ENCODE data around the gene MARCHF10. TPM values are rescaled to one million over a fixed set of nuclear protein-coding genes. Genes with fewer than 3 reads are reported as not detected.
"Not testable (repeated sequence)": the region's sequence is repeated elsewhere in the genome, so short reads cannot be mapped to it uniquely, and the experiment has no call there.

The MARCHF10 gene
- total and polyA plus RNA-seq, 9 of the 15 experiments (the other 6 are each of a cell fraction or from before 2014, with no cell fraction given): not detected

GRCh38 chr17:62695093-62695738 lies 112.9 kb downstream of the MARCHF10 start:
- CTCF ChIA-PET (ENCODE audit: low intra/inter-chr PET ratio); H3K4me3 ChIP-seq; H3K27ac ChIP-seq (ENCODE audit: extremely low read depth, low read depth, low read length); H3K4me2 ChIP-seq (ENCODE audit: insufficient read depth, low read length); H4K20me1 ChIP-seq (replicated peaks; ENCODE audit: control insufficient read depth, insufficient read depth, low read length); DNase-seq (ENCODE audit: extremely low read depth in 1 of 4, low spot score in 3 of 4); ATAC-seq; H3K79me2 ChIP-seq (ENCODE audit: control insufficient read depth, insufficient read depth, low read length); H3K27me3 ChIP-seq (ENCODE audit: control insufficient read depth in 2 of 2, insufficient read depth in 2 of 2, low read length in 2 of 2); H3K9me3 ChIP-seq (replicated peaks; ENCODE audit: control insufficient read depth, insufficient read depth, low read depth, low read length); intact Hi-C loops (cut with micrococcal nuclease); H3K9me1 ChIP-seq (ENCODE audit: control insufficient read depth, insufficient read depth, low read length); BruUV-seq (replicated peaks); H3K36me3 ChIP-seq (ENCODE audit: control insufficient read depth, insufficient read depth, low read length); TF ChIP-seq CEBPG (CRISPR knock-in tag; IDR thresholded peaks at IDR 0.05): not testable (repeated sequence)
- POLR2A ChIA-PET: interaction anchor here (0.6 kb wide), 1 partner anchor 600 kb away, joined by 3 read pairs; no protein-coding TSS in a partner anchor
- peak; percentile 62 for FAIRE-seq
- TF ChIP-seq CBFA2T3 (IDR thresholded peaks at IDR 0.05): 0 out of 2 replicates have a peak, but pooled peaks have one; percentile 12
- 0 out of 2 replicates have a peak, but pooled peaks have one; percentile 6 for TF ChIP-seq MAFG (tag; conservative IDR thresholded peaks at IDR 0.05)
- peak; percentile 75 for TF ChIP-seq ZNF316 (IDR thresholded peaks at IDR 0.05)
- TF ChIP-seq NFYB (IDR thresholded peaks at IDR 0.05; ENCODE audit: extremely low read depth, insufficient read length): peak; percentile 60
- TF ChIP-seq CEBPG (tag; conservative IDR thresholded peaks at IDR 0.05 in 1 of 2, IDR thresholded peaks at IDR 0.05 in 1 of 2): 0 out of 4 replicates have a peak, but pooled peaks of 1 of the 2 experiments have one; percentile 2
- Histone ChIP-seq H2AFZ (ENCODE audit: low read depth, low read length) (0 out of 2 replicates have a peak overlapping the region, but pooled peaks have one; percentile 9), H3K4me1 (replicated peaks in 1 of 2; ENCODE audit: control insufficient read depth in 2 of 2, insufficient read depth in 2 of 2, low read length in 2 of 2) (peaks cover 29 to 49% of the 10 kb centered on the region in 2 experiments; a peak in 4 of 5 replicates), H3K9ac (ENCODE audit: insufficient read depth in 1 of 2, low read depth in 2 of 2, low read length in 2 of 2) (0 out of 4 replicates have a peak overlapping the region, but pooled peaks of 1 of the 2 experiments have one; percentile 36)
- WGBS (ENCODE audit: insufficient coverage, low coverage, missing lambda C conversion rate): 57% methylated on average over 3 of the region's 5 CpGs
- in situ Hi-C loops (cut with MboI): loop anchor here (25.0 kb wide), 1 partner anchor 717 kb away; no protein-coding TSS in a partner anchor

Measured in K562 (cell line).